Measurements from ENCODE around the gene CCDC146. TPM values are rescaled to one million over a fixed set of nuclear protein-coding genes. Genes with fewer than 3 reads are reported as not detected.
"Not testable (repeated sequence)": the region's sequence is repeated elsewhere in the genome, so short reads cannot be mapped to it uniquely, and the experiment has no call there.

CCDC146 gene
- total RNA-seq, 2 donors from 2014 or later: 11.8 to 12.1 TPM

DNA sequence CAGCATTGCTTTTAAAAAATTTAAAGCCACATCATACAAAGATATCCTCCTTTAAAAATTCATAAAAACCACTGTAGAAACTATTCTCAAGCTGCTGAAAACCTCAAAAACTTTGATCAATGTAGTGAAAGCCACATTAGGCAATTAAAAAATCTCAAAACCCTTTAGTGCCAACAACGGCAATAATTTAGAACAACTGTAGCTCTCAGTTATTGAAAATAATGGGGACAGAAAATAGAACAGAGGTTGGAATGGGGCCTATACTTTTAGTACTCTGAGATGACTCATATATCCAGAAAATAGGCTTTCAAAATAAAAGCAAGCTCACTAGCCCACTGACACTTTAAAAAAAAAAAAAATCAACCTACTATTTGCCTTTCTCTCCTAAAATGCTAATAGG, 206.3 kb downstream of the CCDC146 start:
- H3K36me3 ChIP-seq: no peaks in the 10 kb centered on the region
- ATAC-seq (ENCODE audit: insufficient number of reproducible peaks, low FRiP score, low read depth) (peak; percentile 58), DNase-seq (ENCODE audit: low spot score) (no peak)
- H3K27ac ChIP-seq: peak overlapping the region; percentile 73 to 79
- H3K4me3 ChIP-seq: peak overlapping the region; percentile 25
- no peaks in the 10 kb centered on the region for H3K9me3 ChIP-seq
- TF ChIP-seq, protein P1, sequence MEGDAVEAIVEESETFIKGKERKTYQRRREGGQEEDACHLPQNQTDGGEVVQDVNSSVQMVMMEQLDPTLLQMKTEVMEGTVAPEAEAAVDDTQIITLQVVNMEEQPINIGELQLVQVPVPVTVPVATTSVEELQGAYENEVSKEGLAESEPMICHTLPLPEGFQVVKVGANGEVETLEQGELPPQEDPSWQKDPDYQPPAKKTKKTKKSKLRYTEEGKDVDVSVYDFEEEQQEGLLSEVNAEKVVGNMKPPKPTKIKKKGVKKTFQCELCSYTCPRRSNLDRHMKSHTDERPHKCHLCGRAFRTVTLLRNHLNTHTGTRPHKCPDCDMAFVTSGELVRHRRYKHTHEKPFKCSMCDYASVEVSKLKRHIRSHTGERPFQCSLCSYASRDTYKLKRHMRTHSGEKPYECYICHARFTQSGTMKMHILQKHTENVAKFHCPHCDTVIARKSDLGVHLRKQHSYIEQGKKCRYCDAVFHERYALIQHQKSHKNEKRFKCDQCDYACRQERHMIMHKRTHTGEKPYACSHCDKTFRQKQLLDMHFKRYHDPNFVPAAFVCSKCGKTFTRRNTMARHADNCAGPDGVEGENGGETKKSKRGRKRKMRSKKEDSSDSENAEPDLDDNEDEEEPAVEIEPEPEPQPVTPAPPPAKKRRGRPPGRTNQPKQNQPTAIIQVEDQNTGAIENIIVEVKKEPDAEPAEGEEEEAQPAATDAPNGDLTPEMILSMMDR (IDR thresholded peaks at IDR 0.05): no peak
- peaks cover 43 to 65% of the 10 kb centered on the region in 2 donors for H3K4me1 ChIP-seq (ENCODE audit: control insufficient read depth in 1 of 2, low read depth in 2 of 2)
- H3K27me3 ChIP-seq (replicated peaks; ENCODE audit: insufficient read depth): no peaks in the 10 kb centered on the region

DNA sequence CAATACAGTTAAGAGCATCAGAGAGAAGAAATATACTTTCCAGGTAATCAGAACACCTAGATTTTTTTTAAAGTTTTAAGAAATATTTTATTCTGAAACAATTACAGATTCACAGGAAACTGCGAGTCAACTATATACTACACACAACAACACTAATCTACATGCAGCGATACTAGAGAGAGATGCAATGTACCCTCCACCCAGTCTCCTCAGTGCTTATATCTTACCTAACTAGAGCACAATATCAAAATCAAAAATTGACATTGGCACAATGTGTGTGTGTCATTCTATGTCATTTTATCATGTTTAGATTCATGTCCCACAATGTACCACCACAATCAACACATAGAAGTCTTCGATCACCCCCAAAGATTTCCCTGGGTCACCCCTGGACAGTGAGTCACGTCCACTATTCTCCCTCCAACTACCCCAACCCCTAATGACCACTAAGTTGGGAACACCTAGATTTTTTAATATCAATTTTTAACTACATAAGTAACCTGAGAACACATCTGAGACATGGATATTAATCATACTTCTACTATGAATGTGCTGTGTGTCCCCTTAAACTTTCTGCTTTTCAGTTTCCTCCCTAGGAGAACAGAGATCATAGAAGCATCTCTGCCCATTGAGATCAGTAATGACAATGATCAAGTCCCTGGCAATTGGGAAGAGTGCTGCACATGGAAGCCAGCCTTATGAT, 207.2 kb downstream of the CCDC146 start:
- H3K36me3 ChIP-seq: no peaks in the 10 kb centered on the region
- no peak overlapping the region for H3K4me3 ChIP-seq
- no peaks in the 10 kb centered on the region for H3K9me3 ChIP-seq
- H3K4me1 ChIP-seq (ENCODE audit: control insufficient read depth in 1 of 2, low read depth in 2 of 2): peaks cover 43 to 65% of the 10 kb centered on the region in 2 donors
- H3K27ac ChIP-seq: peak overlapping the region; percentile 50 to 79
- no peak for DNase-seq (ENCODE audit: low spot score)
- H3K27me3 ChIP-seq (replicated peaks; ENCODE audit: insufficient read depth): no peaks in the 10 kb centered on the region
- TF ChIP-seq, protein P1 (IDR thresholded peaks at IDR 0.05): no peak
- no peak for ATAC-seq (ENCODE audit: insufficient number of reproducible peaks, low FRiP score, low read depth)

DNA sequence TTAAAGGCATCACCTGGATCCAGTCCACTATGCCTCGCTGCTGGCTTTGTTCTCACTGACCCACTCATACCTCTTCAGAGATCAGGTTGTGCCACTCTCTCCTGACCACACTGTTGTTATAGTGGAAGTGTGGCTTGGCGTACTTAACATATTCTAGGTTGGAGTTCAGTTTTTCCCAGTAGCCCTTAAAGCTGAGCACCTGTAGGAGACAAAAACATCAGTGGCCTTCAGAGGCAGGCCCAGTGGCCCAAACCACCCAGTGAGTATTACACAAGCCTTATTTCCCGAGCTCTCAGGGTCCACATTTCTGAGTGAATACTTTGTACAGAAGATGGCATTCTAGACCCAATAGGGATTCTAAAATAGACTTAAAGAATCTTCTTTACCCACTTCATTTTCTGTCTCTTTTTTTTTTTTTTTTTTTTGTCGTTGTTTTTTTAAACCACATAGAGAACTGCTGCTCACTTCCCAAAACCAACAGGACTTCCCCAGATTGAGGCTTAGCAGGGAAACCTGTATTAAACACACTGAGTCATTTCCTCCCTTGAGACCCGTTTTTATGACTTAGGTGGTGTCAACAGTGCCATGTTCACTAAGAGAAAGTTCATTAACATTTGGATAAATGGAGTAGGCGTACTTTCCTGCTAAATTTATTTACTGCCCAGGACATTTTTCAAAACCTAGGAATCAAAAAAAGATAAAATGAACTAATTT, 207.9 kb downstream of the CCDC146 start:
- TF ChIP-seq, protein P1 (IDR thresholded peaks at IDR 0.05): no peak
- no peaks in the 10 kb centered on the region for H3K27me3 ChIP-seq (replicated peaks; ENCODE audit: insufficient read depth)
- H3K27ac ChIP-seq: peak overlapping the region; percentile 50 to 79
- no peaks in the 10 kb centered on the region for H3K36me3 ChIP-seq
- H3K4me1 ChIP-seq (ENCODE audit: control insufficient read depth in 1 of 2, low read depth in 2 of 2): peaks cover 43 to 69% of the 10 kb centered on the region in 2 donors
- H3K9me3 ChIP-seq: no peaks in the 10 kb centered on the region
- ATAC-seq (ENCODE audit: insufficient number of reproducible peaks, low FRiP score, low read depth) (peak; percentile 27), DNase-seq (ENCODE audit: low spot score) (no peak)
- no peak overlapping the region for H3K4me3 ChIP-seq

DNA sequence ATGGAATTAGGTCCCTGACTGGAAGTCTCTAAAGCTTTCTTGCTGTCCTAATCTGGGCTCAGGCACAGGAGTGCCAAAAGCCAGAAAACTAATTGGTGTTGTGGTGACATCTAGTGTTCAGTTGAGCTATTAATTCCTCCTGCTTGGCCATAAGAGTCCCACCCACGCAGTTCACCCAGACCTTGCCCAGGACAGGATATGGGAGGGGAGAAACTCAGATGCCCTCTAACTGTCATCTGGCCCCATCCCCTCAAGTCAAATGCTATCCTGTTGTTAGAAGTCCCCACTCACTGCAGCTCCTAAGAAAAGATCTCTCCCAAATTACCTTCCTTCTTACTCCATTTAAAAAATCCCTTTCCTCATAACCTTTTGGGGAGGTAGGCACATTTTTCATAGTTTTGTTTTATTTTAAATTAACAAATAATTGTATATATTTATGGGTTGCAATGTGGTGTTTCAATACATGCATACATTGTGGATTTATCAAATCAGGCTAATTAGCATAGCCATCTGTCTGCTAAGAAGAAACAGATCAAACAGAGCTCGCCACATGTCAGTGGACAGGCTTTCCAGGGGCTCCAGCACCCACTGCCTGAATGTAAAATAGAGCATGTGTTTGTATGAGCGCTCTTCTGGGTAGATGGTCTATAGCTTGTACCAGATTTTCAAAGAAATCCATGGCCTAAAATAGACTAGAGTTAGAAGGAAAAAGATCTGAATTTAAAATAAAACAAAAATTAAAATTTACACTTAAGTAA, 209.7 kb downstream of the CCDC146 start:
- Histone ChIP-seq H3K27me3 (replicated peaks; ENCODE audit: insufficient read depth) (no peaks in the 10 kb centered on the region), H3K9me3 (no peaks in the 10 kb centered on the region), H3K4me3 (no peak overlapping the region), H3K36me3 (no peaks in the 10 kb centered on the region), H3K4me1 (ENCODE audit: control insufficient read depth in 1 of 2, low read depth in 2 of 2) (peaks cover 36 to 63% of the 10 kb centered on the region in 2 donors), H3K27ac (peak overlapping the region in 1 of 2 donors; percentile 79)
- TF ChIP-seq, protein P1 (IDR thresholded peaks at IDR 0.05): peak; percentile 65
- ATAC-seq (ENCODE audit: insufficient number of reproducible peaks, low FRiP score, low read depth) (no peak), DNase-seq (ENCODE audit: low spot score) (peak; percentile 60)

DNA sequence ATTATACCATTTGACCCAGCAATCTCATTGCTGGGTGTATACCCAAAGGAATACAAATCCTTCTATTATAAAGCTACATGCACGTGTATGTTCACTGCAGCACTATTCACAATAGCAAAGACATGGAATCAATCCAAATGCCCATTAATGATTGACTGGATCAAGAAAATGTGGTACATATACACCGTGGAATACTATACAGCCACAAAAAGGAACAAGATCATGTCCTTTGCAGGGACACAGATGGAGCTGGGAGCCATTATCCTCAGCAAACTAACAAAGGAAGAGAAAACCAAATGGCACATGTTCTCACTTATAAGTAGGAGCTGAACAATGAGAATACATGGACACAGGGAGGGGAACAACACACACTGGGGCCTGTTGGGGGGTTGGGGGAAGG, 211.6 kb downstream of the CCDC146 start:
- not testable (repeated sequence) for H3K4me3 ChIP-seq; ATAC-seq (ENCODE audit: insufficient number of reproducible peaks, low FRiP score, low read depth); H3K36me3 ChIP-seq; H3K27ac ChIP-seq; H3K27me3 ChIP-seq (replicated peaks; ENCODE audit: insufficient read depth); DNase-seq (ENCODE audit: low spot score); H3K9me3 ChIP-seq
- H3K4me1 ChIP-seq (ENCODE audit: control insufficient read depth in 1 of 2, low read depth in 2 of 2): peaks cover 31 to 58% of the 10 kb centered on the region in 2 donors

All from thoracic aorta (tissue), 2 donors.